Endothelial cell of umbilical vein (primary cell): ENCODE measurements around the gene CDH23. TPM values are rescaled to one million over a fixed set of nuclear protein-coding genes. Genes with fewer than 3 reads are reported as not detected.

Experiments used
- BruUV-seq: library from RNA; stranded (reverse); fragments of 400-500 nt; replicated peaks from 2 replicates; lab custom pipeline; 2021; lab: Mats Ljungman, UMichigan
- CTCF ChIA-PET: fragments of 300-600, 350-600 bp; sonication (Branson Sonifier 250); formaldehyde crosslinking; loops from one replicate; lab custom pipeline; 2021; ENCODE audit warnings: antibody characterized with exemption, inconsistent platforms; lab: Charles Lee
- POLR2A ChIA-PET: fragments of 300-600, 350-600 bp; sonication (Branson Sonifier 250); formaldehyde crosslinking; loops from one replicate; lab custom pipeline; 2021; ENCODE audit warnings: antibody characterized with exemption, inconsistent platforms; lab: Charles Lee
- DNase-seq: peaks from one replicate; pipeline ENCODE4 v3.0.0-alpha.2; 2011; ENCODE audit warnings: low read depth, low spot score
- FAIRE-seq: peaks from 2 replicates; lab custom pipeline; 2011; peaks lifted over from hg19 to GRCh38; lab: Jason Lieb, UNC
- H2AFZ ChIP-seq: 2 replicates; pipeline ENCODE4 v1.6.0; 2012; ENCODE audit warnings: low read depth, low read length, control low read depth, inconsistent platforms
- H3K27ac ChIP-seq: 2 replicates; pipeline ENCODE4 v1.5.1; 2011; ENCODE audit warnings: low read depth, mild to moderate bottlenecking, control low read depth, low read length, moderate library complexity; ENCODE audit not compliant: insufficient read depth
- H3K27me3 ChIP-seq, 2 experiments: 2 replicates each; pipeline versions ENCODE4 v1.6.0 to v1.6.1; 2011; ENCODE audit warnings: low read length in 2 of 2, mixed read lengths in 1 of 2; ENCODE audit not compliant: control insufficient read depth in 2 of 2, insufficient read depth in 2 of 2
- H3K36me3 ChIP-seq, 2 experiments: 2 replicates in 1 of 2; 3 replicates in 1 of 2; pipeline ENCODE4 v1.5.1; 2011; ENCODE audit warnings: low read length in 2 of 2, mild to moderate bottlenecking in 1 of 2, moderate library complexity in 1 of 2; ENCODE audit not compliant: control insufficient read depth in 2 of 2, insufficient read depth in 2 of 2; ENCODE audit errors: extremely low read depth in 1 of 2
- H3K4me1 ChIP-seq: 3 replicates; pipeline ENCODE4 v1.5.1; 2011; ENCODE audit warnings: mild to moderate bottlenecking, low read length; ENCODE audit not compliant: control insufficient read depth, insufficient read depth; ENCODE audit errors: extremely low read depth
- H3K4me2 ChIP-seq: 2 replicates; pipeline ENCODE4 v1.6.1; 2011; ENCODE audit warnings: low read length, control low read depth, mixed read lengths; ENCODE audit not compliant: insufficient read depth
- H3K4me3 ChIP-seq, 3 experiments: fragments of 200-600 bp in 1 of 3; sonication (generic), shearing (Covaris generic) in 1 of 3; replicated peaks in 1 of 3; 2 replicates each; pipeline ENCODE4 v1.5.1; 2011 to 2016; ENCODE audit warnings: control low read depth in 3 of 3, low read length in 3 of 3, mild to moderate bottlenecking in 2 of 3, inconsistent platforms in 1 of 3, low read depth in 1 of 3, moderate library complexity in 1 of 3; ENCODE audit not compliant: insufficient read depth in 1 of 3
- H3K79me2 ChIP-seq: 2 replicates; pipeline ENCODE4 v1.6.0; 2012; ENCODE audit warnings: low read length, inconsistent platforms; ENCODE audit not compliant: control insufficient read depth, insufficient read depth
- H3K9ac ChIP-seq: replicated peaks from 2 replicates; pipeline ENCODE3; 2011; ENCODE audit warnings: low read length, control low read depth; ENCODE audit not compliant: insufficient read depth; ENCODE audit errors: extremely low read depth
- H3K9me1 ChIP-seq: replicated peaks from 3 replicates; pipeline ENCODE4 v1.6.0; 2011; ENCODE audit warnings: mild to moderate bottlenecking, low read length; ENCODE audit not compliant: control insufficient read depth, insufficient read depth; ENCODE audit errors: extremely low read depth
- H3K9me3 ChIP-seq: replicated peaks from 2 replicates; pipeline ENCODE4 v1.5.1; 2012; ENCODE audit warnings: low read length, inconsistent platforms; ENCODE audit not compliant: control insufficient read depth, insufficient read depth
- H4K20me1 ChIP-seq: replicated peaks from 2 replicates; pipeline ENCODE3; 2011; ENCODE audit warnings: mild to moderate bottlenecking, low read length; ENCODE audit not compliant: control insufficient read depth, insufficient read depth; ENCODE audit errors: extremely low read depth
- CTCF ChIP-seq, 2 donors: IDR thresholded peaks; 1 replicate in 1 of 2; 2 replicates in 1 of 2; pipeline ENCODE4 v1.5.1; 2011; ENCODE audit warnings: low read length in 2 of 2, mild to moderate bottlenecking in 2 of 2, moderate library complexity in 2 of 2, control low read depth in 1 of 2, inconsistent platforms in 1 of 2, low read depth in 1 of 2; ENCODE audit not compliant: insufficient read depth in 1 of 2; ENCODE audit errors: extremely low read depth in 1 of 2
- EZH2 ChIP-seq: IDR thresholded peaks from 2 replicates; pipeline ENCODE4 v1.6.1; 2012; ENCODE audit warnings: borderline replicate concordance, low read depth, mild to moderate bottlenecking, moderate library complexity, low read length, inconsistent platforms; ENCODE audit not compliant: severe bottlenecking
- FOS ChIP-seq: IDR thresholded peaks from 2 replicates; pipeline ENCODE4 v1.6.1; 2011; ENCODE audit warnings: mild to moderate bottlenecking, low read length, moderate library complexity, borderline replicate concordance; ENCODE audit not compliant: insufficient read depth
- GATA2 ChIP-seq: IDR thresholded peaks from 2 replicates; pipeline ENCODE4 v1.7.0; 2011; ENCODE audit warnings: low read depth, mild to moderate bottlenecking, moderate library complexity, mixed read lengths, low read length; ENCODE audit not compliant: insufficient read length, insufficient read depth
- JUN ChIP-seq: IDR thresholded peaks from 2 replicates; pipeline ENCODE4 v1.6.1; 2011; ENCODE audit warnings: borderline replicate concordance, low read depth; ENCODE audit not compliant: insufficient read length, insufficient read depth
- MAX ChIP-seq: IDR thresholded peaks from 2 replicates; pipeline ENCODE4 v1.6.1; 2011; ENCODE audit not compliant: insufficient read depth, insufficient read length
- MYC ChIP-seq: IDR thresholded peaks from one replicate; pipeline ENCODE4 v1.6.1; 2011; ENCODE audit warnings: mild to moderate bottlenecking, low read depth, low read length
- POLR2A ChIP-seq: IDR thresholded peaks from 2 replicates; pipeline ENCODE4 v1.6.1; 2012; ENCODE audit warnings: low read depth, mild to moderate bottlenecking, control low read depth, low read length
- POLR2AphosphoS5 ChIP-seq: IDR thresholded peaks from 2 replicates; pipeline ENCODE4 v1.6.1; 2012; ENCODE audit warnings: low read depth, mild to moderate bottlenecking, control low read depth, low read length, moderate library complexity; ENCODE audit not compliant: insufficient read depth
- dilution Hi-C: fragments of 300-500 bp; cut with MboI; formaldehyde crosslinking; loops from one replicate; pipeline ENCODE4 v1.15.0; 2019; ENCODE audit warnings: low sequenced_read_pairs; ENCODE audit not compliant: extremely low pct_ligation_motif_present
- intact Hi-C: fragments of 100-400 bp; cut with micrococcal nuclease; formaldehyde crosslinking; loops from one replicate; pipeline ENCODE4 v1.10.0; 2022
- polyA plus RNA-seq, 4 experiments: library from polyadenylated mRNA; depleted of rRNA in 3 of 4; stranded (reverse) in 3 of 4; unstranded in 1 of 4; fragments of >200 nt; gene quantifications; 2 replicates each; pipeline versions ENCODE4 v1.2.1 to v1.2.3, GENCODE V29; 2011 to 2012; ENCODE audit warnings: missing spikeins in 1 of 4
- total RNA-seq: library from RNA; stranded (reverse); gene quantifications from 2 replicates; pipeline ENCODE4 v1.2.3, GENCODE V29; 2021

CDH23 gene
- total and polyA plus RNA-seq, 2 donors (not counting 3 experiments of a cell fraction or from before 2014, with no cell fraction given), result not detected

- peaks cover 10 to 47% of the 10 kb centered on the region in 2 experiments for H3K36me3 ChIP-seq
- ChIA-PET POLR2A (no interaction called here), CTCF (interaction anchor here (4.7 kb wide), 1 partner anchor 81 kb away, joined by 28 read pairs; no protein-coding TSS in a partner anchor)
- no peak for TF ChIP-seq FOS
- no peak for TF ChIP-seq GATA2
- TF ChIP-seq POLR2AphosphoS5, result no peak
- no peak for TF ChIP-seq POLR2A
- no peak for TF ChIP-seq CTCF (IDR thresholded peaks at IDR 0.05; ENCODE audit: extremely low read depth in 1 of 2, insufficient read depth in 1 of 2, low read depth in 1 of 2, low read length in 2 of 2)
- TF ChIP-seq EZH2, result no peak
- no peak for TF ChIP-seq MAX
- no peak for TF ChIP-seq JUN
- TF ChIP-seq MYC, result no peak
- H3K9ac ChIP-seq, result no peak overlapping the region
- DNase-seq (no peak), FAIRE-seq (no peak)
- no peaks in the 10 kb centered on the region for H3K27me3 ChIP-seq
- H3K4me1 ChIP-seq, result no peaks in the 10 kb centered on the region
- no peaks in the 10 kb centered on the region for H3K9me3 ChIP-seq
- no peaks in the 10 kb centered on the region for H3K79me2 ChIP-seq
- no peak overlapping the region for H3K4me3 ChIP-seq
- H3K4me2 ChIP-seq, result no peak overlapping the region
- no peaks in the 10 kb centered on the region for H4K20me1 ChIP-seq
- no peak overlapping the region for H3K27ac ChIP-seq
- no TSS peak for BruUV-seq
- H3K9me1 ChIP-seq, result no peaks in the 10 kb centered on the region
- dilution Hi-C loops (no loop called here), intact Hi-C loops (no loop called here)
- H2AFZ ChIP-seq, result no peak overlapping the region
Measured at GRCh38 chr10:71815515-71816130, 418.9 kb downstream of the CDH23 start.
